HG02973 (cell line): ENCODE data around the gene HMGB2.

ENCODE experiments used
- ATAC-seq: cut with Tn5 transposase; IDR thresholded peaks from one replicate; pipeline ENCODE4 v1.9.1; 2021; ENCODE audit warnings: moderate library complexity; ENCODE audit not compliant: unreplicated experiment

The HMGB2 gene

GRCh38 chr4:173288698-173289352, 45.3 kb downstream of the HMGB2 start:
- peak; percentile 18 for ATAC-seq

- peak; percentile 56 for ATAC-seq
Measured at GRCh38 chr4:173288296-173288695, 45.9 kb downstream of the HMGB2 start.

- no peak for ATAC-seq
Measured at GRCh38 chr4:173287486-173287885, 46.7 kb downstream of the HMGB2 start.

- ATAC-seq, result no peak
Measured at GRCh38 chr4:173284463-173284862, 49.7 kb downstream of the HMGB2 start.

- no peak for ATAC-seq
Measured at GRCh38 chr4:173282626-173283025, 51.5 kb downstream of the HMGB2 start.

GRCh38 chr4:173282256-173282562, 51.9 kb downstream of the HMGB2 start:
- ATAC-seq, result no peak

GRCh38 chr4:173281406-173282255, 52.5 kb downstream of the HMGB2 start:
- ATAC-seq, result no peak
